T follicular helper cell (primary cell): ENCODE data around the gene RBM4B.
"Not testable (repeated sequence)": the region's sequence is repeated elsewhere in the genome, so short reads cannot be mapped to it uniquely, and the experiment has no call there.

Experiments used
- DNase-seq: peaks from one replicate; pipeline ENCODE4 v3.0.0-alpha.2; 2020; ENCODE audit warnings: low read depth

RBM4B gene

DNA sequence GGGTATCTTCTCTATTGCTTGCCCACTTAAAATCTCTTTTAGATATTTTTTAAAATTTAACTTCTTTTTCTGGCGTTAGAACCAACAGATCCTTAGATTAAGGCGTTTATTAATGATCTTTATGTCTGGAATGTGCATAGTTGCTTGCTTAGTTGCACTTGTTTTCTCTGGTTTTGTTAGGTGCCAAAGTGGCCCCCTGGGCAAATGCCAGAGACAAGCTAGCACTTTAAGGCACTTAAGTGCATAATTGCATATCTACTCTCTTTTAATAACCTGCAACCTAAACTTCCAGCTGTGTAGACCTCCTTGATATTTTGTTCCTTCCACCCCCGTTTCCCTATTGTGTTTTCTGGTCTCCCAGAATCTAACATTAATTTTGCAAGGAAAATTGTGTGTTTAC is 35.9 kb downstream of the RBM4B start:
- no peak for DNase-seq

DNA sequence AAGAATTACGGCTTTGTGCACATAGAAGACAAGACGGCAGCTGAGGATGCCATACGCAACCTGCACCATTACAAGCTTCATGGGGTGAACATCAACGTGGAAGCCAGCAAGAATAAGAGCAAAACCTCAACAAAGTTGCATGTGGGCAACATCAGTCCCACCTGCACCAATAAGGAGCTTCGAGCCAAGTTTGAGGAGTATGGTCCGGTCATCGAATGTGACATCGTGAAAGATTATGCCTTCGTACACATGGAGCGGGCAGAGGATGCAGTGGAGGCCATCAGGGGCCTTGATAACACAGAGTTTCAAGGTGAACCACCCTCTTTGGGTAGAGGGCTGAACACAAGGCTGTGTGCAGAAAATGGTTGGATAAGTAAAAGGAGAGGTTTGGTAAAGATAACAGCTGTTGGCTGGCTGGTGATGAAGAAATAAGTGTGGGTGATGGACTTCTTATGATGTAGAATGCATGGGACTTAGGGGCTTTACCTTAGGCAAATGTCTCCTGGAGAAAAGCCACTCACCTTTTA is 37.8 kb downstream of the RBM4B start:
- not testable (repeated sequence) for DNase-seq

DNA sequence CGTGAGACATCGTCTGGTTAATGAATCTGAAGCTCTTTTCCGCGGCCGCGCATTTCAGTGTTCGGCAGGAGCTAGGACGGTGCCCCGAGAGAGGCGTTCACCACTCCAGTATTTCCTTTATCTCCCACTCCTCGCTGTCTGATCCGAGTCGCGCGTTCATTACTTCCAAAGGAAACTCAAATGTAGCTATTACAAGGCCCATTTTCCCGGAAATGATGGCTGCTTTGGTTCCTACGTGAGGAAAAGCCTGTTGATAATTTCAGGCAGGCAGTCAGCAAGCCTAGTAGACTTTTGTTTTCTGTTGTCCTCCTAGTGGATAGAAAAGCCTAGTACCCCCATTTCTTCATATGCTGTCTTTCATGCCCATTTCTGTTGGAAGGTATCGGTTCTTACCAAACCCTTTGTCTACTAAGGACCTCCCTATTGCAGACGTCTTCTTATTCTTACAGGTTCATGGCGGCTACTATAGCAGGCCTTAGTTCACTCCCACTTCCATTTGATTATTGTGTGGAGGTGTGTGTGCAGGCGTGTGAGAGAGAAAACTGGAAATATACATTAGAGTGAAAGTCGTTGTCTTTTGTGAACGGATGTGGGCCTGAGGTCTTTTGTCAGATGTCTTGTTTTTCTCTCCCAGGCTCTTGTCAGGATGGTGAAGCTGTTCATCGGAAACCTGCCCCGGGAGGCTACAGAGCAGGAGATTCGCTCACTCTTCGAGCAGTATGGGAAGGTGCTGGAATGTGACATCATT is 38.4 kb downstream of the RBM4B start:
- no peak for DNase-seq

DNA sequence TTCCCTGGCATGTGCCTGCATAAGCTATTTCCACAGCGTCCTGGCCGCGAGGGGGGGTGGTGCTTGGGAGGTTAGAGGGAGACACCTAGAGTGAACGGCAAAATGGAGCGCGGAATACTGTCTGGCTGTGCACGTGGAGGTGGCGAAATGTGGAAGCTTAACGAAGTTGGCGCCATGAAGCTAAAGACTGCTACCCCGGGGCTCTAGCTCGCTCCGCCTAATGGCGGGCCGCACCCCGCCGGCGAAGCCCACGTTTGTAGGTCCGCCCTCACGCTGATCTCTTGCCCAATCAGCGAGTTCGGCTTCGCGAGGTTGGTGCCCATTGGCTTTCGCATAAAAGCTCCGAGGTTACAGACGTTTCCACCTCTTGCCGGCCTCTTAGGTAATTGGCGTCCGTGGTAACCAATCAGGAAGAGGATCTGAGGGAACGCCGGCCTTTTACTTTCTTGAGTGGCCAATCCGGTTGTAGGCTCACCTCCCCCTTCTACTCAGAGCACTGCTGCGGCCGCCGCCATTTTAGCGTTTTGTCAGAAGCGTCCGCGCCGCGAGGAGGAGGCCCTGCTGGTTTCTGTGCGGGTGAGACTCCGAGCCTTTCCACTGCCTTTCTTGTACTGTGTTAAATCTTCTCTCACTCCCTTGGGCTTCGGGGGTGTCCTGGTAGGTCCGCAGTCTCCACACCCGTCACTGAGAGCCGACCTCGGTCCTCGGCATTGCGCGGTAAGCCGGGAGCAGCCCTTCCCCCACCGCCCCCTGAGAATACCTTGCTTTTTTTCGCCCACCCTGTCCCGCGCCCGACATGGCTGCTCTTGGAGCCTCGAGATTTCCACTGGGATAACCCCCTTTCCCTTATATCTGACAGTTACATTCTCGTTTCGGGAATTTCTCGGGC is 39.3 kb downstream of the RBM4B start, which contains the start of gene RBM4:
Gene RBM4, plus strand, starts transcription at position 527 of the 889 bp plus-strand sequence. CDS start 1,009 bp downstream, outside the sequence.
- DNase-seq = peak; percentile 96

DNA sequence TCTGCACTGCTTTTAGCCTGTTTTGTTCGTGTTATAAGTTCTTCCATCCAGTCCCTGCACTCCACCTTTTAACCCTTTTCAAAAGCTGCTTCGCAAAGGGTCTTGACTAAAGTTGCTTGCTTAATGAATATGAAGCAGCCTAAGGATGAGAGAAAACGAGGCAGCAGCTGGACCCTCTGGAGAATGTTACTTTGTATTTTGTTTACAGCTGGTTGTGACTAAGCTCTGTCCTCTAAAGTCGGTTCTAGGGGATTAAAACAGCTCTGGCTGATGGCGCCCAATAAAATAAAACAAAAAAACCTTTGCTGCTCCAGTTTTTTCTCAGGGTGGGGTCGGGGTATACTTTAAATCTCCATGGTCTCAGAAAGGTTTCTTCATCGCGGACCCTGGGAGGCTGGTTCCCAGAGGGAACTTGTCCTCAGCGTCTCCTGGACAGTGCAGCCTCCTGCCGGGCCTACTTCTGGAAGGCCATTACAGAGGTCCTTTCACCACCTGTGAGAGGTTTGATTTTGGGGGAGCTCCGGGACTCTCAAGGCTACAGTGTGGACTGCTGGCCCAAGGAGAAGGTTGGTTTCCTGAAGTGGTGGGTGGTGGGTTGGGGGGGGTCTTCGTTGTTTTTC is 40.0 kb downstream of the RBM4B start:
- DNase-seq = no peak

DNA sequence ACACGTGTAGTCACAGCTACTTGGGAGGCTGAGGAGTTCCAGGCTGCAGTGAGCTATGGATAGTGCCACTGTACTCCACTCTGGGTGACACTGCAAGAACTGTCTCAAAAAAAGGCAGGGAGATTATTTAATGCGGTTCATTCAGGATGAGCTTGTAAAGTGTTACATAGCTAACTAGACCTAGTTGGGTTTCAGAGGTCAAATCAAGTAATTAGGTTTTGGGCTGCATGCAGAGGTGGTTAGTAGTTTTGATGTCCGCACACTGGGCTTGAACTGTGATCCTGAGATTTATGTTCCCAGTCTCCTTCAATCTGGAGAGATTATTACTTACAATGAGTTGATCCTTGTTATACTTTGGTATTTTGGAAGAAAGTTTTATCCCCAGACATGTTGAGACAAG is 41.3 kb downstream of the RBM4B start:
- no peak for DNase-seq

DNA sequence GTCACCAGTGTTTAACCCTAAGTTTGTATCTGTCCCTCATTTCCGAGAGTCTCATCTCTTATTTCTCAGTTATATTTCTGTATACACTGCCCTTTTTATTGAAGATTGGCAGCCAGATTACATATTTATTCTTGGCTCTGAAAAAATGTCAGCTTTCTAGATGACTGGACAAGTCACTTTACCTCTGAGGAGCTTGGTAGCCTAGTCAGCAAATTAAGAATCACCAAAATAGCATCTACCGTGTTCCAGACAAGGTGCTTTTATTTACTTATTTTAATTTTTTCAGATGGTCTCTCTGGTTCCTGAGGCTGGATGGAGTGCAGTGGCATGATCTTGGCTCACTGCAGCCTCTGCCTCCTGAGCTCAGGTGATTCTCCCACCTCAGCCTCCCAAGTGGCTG is 44.7 kb downstream of the RBM4B start:
- no peak for DNase-seq

DNA sequence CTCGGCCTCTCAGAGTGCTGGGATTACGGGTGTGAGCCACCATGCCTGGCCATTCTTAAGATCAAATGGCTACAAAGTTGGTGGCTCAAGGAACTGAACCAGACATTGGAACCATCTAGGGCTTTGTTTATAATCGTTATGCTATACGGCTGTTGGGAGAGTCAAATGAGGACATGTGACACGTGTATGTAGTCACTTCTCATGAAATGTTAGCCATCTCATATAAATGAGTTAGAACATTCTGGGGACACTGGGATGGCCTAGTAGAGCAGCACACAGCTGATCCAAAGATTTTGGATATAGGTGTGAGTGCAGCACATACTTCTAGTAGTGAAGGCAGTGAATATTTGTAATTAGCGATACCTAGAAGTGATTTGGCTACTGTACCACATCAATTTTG is 45.8 kb downstream of the RBM4B start:
- DNase-seq = no peak

DNA sequence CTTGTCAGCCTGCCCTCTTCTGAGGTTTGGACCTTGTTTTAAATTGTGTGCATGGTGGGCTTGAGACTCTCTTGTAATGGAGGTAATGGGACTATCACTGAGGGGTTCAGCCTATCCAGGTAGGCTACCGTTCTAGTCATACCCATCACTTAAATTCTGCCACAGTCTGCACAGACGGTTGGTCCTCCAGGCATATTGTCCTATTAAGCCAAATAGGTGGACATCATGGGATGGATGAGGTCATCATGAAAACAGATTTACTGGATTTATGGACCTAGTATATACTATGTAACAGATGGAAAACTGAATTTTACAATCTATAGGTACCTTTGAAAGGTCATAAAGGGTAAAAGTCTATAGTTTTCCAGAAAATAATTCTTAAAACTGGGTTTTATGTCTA is 48.3 kb downstream of the RBM4B start:
- DNase-seq = no peak

DNA sequence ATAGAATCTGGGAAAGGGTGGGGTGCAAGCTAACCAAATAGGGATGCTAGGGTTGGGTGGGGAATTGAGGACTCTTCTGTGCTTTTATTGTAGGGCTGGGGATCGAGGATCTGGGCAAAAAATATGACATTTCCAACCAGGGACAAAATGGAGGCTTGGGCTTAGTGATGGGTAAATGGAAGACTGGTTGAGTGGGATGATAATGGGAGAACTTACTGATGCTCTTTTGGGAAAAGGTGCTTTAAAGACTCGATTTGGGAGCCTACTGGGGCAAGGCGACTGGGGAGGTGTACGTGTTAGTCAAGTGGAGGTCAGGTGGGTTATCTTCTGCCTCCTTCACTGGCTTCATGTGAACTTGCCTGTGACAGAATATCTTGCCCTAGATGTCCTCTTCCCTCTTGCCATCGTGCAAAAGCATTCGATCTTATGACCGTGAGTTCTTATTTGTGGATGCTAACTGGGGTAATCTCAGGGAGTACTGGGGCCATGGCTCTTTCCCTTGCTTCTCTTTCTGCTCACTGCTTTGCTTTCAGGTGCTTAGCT is 49.6 kb downstream of the RBM4B start:
- no peak for DNase-seq

DNA sequence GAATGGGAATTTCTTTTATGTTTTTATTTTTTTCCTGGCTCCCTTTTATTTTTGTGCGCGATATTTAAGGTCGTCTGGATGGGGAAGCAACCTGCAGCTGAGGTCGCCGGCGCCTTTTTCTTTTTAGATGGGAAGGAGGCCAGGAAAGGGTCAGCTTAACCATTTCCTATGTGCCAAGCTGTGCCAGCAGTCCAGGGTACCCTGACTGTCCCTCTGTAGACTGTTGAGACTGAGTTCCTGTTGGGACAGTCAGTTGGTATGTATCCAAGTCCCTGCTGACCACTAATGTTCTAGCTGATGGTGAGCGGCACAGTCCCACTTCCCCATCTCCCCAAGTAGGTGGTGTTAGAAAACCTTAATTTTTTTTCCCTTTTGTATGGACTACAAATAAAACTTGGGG is 50.8 kb downstream of the RBM4B start:
- DNase-seq = no peak

DNA sequence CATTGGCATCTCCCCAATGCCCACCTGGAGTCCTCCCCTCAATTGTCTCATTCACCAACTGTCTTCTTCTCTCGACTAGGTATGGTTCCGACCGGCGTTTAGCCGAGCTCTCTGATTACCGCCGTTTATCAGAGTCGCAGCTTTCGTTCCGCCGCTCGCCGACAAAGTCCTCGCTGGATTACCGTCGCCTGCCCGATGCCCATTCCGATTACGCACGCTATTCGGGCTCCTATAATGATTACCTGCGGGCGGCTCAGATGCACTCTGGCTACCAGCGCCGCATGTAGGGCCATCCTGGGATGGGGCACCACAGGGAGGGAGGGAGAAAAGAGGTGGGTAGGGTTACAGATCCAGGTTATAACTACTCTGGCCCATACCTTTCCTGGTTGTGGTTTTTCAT is 51.3 kb downstream of the RBM4B start:
- no peak for DNase-seq

DNA sequence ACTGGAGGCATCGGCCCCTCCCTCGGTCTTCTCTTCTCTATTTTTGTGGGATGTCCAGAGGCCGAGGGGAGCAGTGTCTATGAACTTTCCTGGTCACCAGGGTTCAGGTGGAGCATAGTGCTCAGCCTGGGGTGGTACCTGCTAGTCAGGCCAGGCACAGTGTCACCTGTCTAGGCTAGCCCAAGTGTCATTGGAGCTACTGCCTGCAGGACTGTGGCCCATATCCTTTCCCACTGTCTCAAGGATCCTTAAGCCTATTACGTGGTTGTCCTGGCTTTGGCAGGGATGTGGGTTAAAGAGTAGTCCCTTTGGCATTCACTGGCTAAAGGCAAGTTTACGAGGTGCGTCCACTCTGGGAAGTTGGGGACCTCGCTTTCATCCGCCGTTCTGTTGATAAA is 51.9 kb downstream of the RBM4B start:
- DNase-seq = no peak

DNA sequence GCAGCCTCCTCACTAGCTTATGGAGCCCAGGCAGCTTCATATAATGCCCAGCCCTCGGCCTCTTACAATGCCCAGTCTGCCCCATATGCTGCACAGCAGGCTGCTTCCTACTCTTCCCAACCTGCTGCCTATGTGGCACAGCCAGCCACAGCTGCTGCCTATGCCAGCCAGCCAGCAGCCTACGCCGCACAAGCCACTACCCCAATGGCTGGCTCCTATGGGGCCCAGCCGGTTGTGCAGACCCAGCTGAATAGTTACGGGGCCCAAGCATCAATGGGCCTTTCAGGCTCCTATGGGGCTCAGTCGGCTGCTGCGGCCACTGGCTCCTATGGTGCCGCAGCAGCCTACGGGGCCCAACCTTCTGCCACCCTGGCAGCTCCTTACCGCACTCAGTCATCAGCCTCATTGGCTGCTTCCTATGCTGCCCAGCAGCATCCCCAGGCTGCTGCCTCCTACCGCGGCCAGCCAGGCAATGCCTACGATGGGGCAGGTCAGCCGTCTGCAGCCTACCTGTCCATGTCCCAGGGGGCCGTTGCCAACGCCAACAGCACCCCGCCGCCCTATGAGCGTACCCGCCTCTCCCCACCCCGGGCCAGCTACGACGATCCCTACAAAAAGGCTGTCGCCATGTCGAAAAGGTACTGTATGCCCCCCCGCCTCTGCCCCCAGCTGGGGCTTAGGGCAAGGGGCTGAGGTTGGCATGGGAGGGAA is 52.5 kb downstream of the RBM4B start:
- DNase-seq = no peak

DNA sequence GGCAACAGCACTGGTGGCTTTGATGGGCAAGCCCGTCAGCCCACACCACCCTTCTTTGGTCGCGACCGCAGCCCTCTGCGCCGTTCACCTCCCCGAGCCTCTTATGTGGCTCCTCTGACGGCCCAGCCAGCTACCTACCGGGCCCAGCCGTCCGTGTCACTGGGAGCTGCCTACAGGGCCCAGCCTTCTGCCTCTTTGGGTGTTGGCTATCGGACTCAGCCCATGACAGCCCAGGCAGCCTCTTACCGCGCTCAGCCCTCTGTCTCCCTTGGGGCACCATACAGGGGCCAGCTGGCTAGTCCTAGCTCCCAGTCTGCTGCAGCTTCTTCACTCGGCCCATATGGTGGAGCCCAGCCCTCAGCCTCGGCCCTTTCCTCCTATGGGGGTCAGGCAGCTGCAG is 53.2 kb downstream of the RBM4B start:
- no peak for DNase-seq

DNA sequence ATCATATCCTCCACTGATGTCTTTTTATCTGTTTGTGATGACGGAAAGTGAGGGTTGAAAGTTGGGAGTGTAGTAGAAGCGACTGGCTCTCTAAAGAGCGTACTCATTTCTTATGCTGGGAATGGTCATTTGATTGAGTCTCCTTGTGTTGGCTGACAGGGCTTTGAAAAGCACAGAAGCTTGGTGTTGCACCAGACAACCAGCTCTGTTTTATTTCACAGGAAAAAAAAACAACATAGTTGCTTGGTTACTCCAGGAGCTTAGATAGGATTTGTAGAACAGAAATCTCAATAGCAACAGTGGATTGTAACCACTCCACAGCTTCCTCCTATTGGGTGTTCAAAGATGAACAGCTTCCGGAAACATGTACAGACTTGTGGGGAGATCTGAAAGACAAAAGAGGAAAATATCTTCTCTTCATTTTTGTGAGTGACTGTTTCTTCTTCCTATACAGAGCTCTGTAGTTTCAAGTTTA is 58.6 kb downstream of the RBM4B start:
- peak; percentile 36 for DNase-seq

DNA sequence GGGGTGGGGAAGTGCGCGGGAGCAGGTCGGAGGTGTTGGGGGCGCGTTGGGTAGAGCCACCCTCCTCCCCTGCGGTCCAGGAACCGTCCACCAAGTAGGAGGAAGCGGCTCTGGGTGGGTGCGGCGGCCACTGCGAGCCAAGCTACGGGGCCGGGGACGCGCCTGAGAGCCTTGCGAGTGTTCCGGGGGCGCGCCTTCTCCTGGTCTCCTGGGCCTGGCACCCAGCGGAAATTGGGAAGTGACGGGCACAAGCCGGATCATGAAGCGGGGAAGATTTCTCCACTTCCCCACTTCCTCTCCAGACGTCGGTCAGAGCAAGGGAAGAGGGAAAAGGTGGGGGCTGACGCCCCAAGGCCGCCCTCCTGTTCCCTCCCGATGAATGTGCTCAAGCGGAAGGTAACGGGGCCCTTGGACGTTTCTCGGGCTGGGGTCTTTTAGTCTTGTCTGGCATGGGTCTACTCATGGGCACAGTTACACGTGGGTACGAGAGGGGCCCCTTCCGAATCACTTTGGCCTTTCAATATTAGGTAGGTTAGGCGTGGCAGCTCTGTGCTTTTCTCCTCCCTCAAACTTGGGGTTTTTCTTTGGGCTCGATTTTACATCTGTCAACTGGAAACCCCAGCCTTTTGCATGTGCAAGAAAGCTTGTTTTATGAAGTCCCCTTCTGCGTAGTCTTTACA is 60.4 kb downstream of the RBM4B start:
- DNase-seq = no peak

DNA sequence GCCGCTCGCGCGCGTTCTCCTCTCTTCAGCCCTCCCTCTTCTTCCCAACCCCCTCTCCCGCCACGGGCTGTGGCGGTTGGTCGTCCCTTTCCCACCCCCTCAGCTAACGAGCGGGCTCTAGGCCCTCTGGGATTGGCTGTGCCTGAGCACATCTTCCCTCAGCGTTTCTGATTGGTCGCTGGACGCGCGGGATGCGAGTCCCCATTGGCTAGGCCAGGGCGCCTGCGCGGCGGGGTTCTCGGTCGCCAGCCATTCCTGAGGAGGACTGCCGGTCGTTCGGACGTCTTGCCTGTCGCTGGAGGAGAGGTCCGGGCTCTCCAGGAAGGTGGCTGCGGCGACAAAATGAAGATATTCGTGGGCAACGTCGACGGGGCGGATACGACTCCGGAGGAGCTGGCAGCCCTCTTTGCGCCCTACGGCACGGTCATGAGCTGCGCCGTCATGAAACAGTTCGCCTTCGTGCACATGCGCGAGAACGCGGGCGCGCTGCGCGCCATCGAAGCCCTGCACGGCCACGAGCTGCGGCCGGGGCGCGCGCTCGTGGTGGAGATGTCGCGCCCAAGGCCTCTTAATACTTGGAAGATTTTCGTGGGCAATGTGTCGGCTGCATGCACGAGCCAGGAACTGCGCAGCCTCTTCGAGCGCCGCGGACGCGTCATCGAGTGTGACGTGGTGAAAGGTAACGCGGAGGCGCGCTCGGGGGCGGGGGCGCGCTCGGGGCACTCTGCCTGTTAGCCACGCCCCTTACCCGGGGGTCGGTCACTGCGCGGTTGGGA is 61.1 kb downstream of the RBM4B start, which contains the start of gene RBM14:
Gene RBM14, plus strand, starts transcription at position 252 of the 776 bp plus-strand sequence. Its CDS starts 91 bp downstream, at position 343.
- peak; percentile 98 for DNase-seq
